ENCODE measurements around the gene SFPQ. TPM values are rescaled to one million over a fixed set of nuclear protein-coding genes. Genes with fewer than 3 reads are reported as not detected.

SFPQ gene
- polyA plus RNA-seq, 1 donor from 2014 or later = 165 TPM

DNA sequence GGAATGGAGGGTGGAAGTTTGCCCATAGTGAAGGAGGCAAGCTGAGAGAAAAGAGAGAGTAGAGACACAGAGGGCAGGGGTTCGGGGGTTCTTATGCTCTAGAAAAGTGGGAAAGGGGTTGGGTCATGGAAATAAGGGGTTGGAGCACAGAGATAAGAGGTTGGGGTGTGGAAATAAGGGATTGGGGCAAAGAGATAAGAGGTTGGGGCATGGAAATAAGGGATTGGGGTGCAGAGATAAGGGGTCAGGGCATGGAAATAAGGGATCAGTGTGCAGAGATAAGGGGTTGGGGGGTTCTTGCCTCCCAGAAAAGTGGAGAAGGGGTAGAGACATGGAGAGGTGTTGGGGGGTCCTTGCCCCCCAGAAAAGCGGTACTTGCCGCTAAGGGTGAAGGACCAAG is 56.2 kb downstream of the SFPQ start:
- no peaks in the 10 kb centered on the region for H3K36me3 Mint-ChIP-seq

More for the DNA sequence above, 56.2 kb downstream of the SFPQ start:
- Mint-ChIP-seq H3K27me3 (peaks cover 6% of the 10 kb centered on the region), H3K9me3 (no peaks in the 10 kb centered on the region), H3K4me3 (no peak overlapping the region), H3K27ac (no peak overlapping the region), H3K4me1 (no peaks in the 10 kb centered on the region)

Other genes starting within 250 kb of the SFPQ start
- 70.7 TPM for gene TMEM35B, start 207.8 kb downstream of the SFPQ start, polyA plus RNA-seq
- gene ZMYM6, start 161.2 kb downstream of the SFPQ start, polyA plus RNA-seq = 11.3 TPM
- gene ZMYM1, start 113.8 kb downstream of the SFPQ start, polyA plus RNA-seq = 17.2 TPM
- 28.0 TPM for gene ZMYM4, start 75.6 kb upstream of the SFPQ start, polyA plus RNA-seq